Adrenal gland (tissue), 12 donors: ENCODE measurements around the gene ZNF93. TPM values are rescaled to one million over a fixed set of nuclear protein-coding genes. Genes with fewer than 3 reads are reported as not detected.
"Not testable (repeated sequence)": the region's sequence is repeated elsewhere in the genome, so short reads cannot be mapped to it uniquely, and the experiment has no call there.

Experiments
- DNase-seq, 7 donors: peaks; one replicate each; pipeline ENCODE4 v3.0.0-alpha.2; 2019 to 2020
- H3K27ac ChIP-seq, 5 donors: fragments of 200-600 bp; sonication (generic) in 4 of 5; 1 replicate in 3 of 5; 2 replicates in 2 of 5; pipeline versions ENCODE4 v1.5.1 to v1.8.0; 2016 to 2020; ENCODE audit warnings: mild to moderate bottlenecking in 1 of 5
- H3K27me3 ChIP-seq: fragments of 200-600 bp; 2 replicates; pipeline ENCODE4 v1.8.0; 2021
- H3K36me3 ChIP-seq, 2 donors: fragments of 200-600 bp; replicated peaks in 1 of 2; 1 replicate in 1 of 2; 2 replicates in 1 of 2; pipeline versions ENCODE4 v1.5.1 to v1.8.0; 2018 to 2022
- H3K4me1 ChIP-seq, 2 donors: fragments of 200-600 bp; replicated peaks in 1 of 2; 1 replicate in 1 of 2; 2 replicates in 1 of 2; pipeline versions ENCODE4 v1.5.1 to v1.8.0; 2018 to 2021
- H3K4me3 ChIP-seq, 4 donors: fragments of 200-600 bp; sonication (generic) in 3 of 4; one replicate each; pipeline ENCODE4 v1.5.1; 2016 to 2018
- H3K9me3 ChIP-seq, 3 donors: fragments of 200-600 bp; sonication (generic) in 1 of 3; replicated peaks in 1 of 3; 1 replicate in 2 of 3; 2 replicates in 1 of 3; pipeline versions ENCODE4 v1.5.1 to v1.8.0; 2016 to 2021
- POLR2A ChIP-seq, 2 donors: fragments of 450-650 bp; IDR thresholded peaks; one replicate each; pipeline ENCODE4 v1.6.1; 2017; ENCODE audit warnings: antibody characterized with exemption in 2 of 2, mild to moderate bottlenecking in 2 of 2, moderate library complexity in 1 of 2
- WGBS, 4 donors: extraction: QIAGEN DNeasy Blood & Tissue Kit in 2 of 4; methylation state at CpG; one replicate each; pipeline versions ENCODE4 v1.1.5 to v1.1.7; 2013 to 2017; 5-methylcytosine and 5-hydroxymethylcytosine counted together
- intact Hi-C, 2 donors: fragments of 100-400 bp; cut with DNase I; formaldehyde crosslinking; loops; one replicate each; pipeline versions ENCODE4 v1.14.1 to v1.15.0; 2022 to 2023
- polyA plus RNA-seq, 3 donors: library from polyadenylated mRNA; stranded (reverse); fragments of 200-250 nt in 2 of 3; fragments of 350-450 nt in 1 of 3; fragmentation: Illumina TruSeq in 1 of 3; extraction: RNeasy Lipid Tissue Mini Kit (QIAGEN cat#74804) in 1 of 3; gene quantifications; one replicate each; pipeline ENCODE4 v1.2.3, GENCODE V29; 2013 to 2014
- total RNA-seq, 9 donors: library from RNA; depleted of rRNA in 4 of 9; stranded (reverse); fragments of >200 nt in 4 of 9; fragments of 120-200 nt in 1 of 9; fragmentation: NEBNext Ultra II Directional in 1 of 9; extraction: Animal tissue kit (Norgen Biotek cat#: 25700) in 1 of 9; gene quantifications; one replicate each; pipeline versions ENCODE4 v1.1.0 to v1.2.4, GENCODE V29; 2013 to 2023
- TF ChIP-seq, protein P1 (sequence below), 6 experiments: fragments of 450-650 bp in 4 of 6; fragments of 200-600 bp in 2 of 6; sonication (generic) in 1 of 6; IDR thresholded peaks; 1 replicate in 5 of 6; 2 replicates in 1 of 6; pipeline versions ENCODE4 v1.5.1 to v1.8.0; 2016 to 2021; ENCODE audit warnings: antibody characterized with exemption in 6 of 6, mild to moderate bottlenecking in 2 of 6, moderate library complexity in 1 of 6
- donor health status: healthy with polysubstance abuse.
- donor health status: Bipolar disorder and iron deficiency.
- donor health status: DM: yes; HTN: yes; CAD: no.
- donor health status: DM: no; HTN: no; CAD: no.
- donor health status: DM: no; HTN: no; CAD: no.
- donor health status: DM: yes; HTN: yes; CAD: no.

The ZNF93 gene
- total and polyA plus RNA-seq, 12 donors, result 1.4 to 9.0 (median 2.8) TPM

DNA sequence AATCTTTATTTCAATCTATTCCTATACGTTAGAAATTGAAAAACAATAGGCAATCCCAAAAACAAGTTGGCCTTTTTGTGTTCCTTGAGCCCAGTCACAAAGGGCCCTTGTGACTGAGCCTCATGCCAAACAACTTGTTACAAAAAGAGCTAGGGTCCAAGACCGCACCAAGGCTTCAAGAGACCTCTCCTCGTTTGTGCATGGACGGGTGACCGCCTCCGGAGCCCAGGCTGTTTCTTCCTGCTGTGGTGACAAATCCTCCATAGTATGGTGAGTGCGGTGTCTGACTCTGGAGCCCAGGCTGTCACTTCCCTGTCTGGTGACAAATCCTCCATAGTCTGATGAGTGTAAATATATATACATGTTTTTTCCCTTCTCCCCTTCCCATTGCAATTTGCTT is 63.7 kb downstream of the ZNF93 start:
- no peak for TF ChIP-seq POLR2A (IDR thresholded peaks at IDR 0.05)
- TF ChIP-seq, protein P1, sequence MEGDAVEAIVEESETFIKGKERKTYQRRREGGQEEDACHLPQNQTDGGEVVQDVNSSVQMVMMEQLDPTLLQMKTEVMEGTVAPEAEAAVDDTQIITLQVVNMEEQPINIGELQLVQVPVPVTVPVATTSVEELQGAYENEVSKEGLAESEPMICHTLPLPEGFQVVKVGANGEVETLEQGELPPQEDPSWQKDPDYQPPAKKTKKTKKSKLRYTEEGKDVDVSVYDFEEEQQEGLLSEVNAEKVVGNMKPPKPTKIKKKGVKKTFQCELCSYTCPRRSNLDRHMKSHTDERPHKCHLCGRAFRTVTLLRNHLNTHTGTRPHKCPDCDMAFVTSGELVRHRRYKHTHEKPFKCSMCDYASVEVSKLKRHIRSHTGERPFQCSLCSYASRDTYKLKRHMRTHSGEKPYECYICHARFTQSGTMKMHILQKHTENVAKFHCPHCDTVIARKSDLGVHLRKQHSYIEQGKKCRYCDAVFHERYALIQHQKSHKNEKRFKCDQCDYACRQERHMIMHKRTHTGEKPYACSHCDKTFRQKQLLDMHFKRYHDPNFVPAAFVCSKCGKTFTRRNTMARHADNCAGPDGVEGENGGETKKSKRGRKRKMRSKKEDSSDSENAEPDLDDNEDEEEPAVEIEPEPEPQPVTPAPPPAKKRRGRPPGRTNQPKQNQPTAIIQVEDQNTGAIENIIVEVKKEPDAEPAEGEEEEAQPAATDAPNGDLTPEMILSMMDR (IDR thresholded peaks at IDR 0.05), result no peak
- no peaks in the 10 kb centered on the region for H3K27me3 ChIP-seq
- H3K4me3 ChIP-seq, result no peak overlapping the region
- no peaks in the 10 kb centered on the region for H3K36me3 ChIP-seq
- DNase-seq, result no peak
- no peak overlapping the region for H3K27ac ChIP-seq
- peaks cover 0 to 8% (median 0%) of the 10 kb centered on the region in 3 donors for H3K9me3 ChIP-seq
- intact Hi-C loops, result no loop called here
- 72 to 85% (median 79%) methylated on average over 7 of the region's 7 CpGs for WGBS, 4 donors
- H3K4me1 ChIP-seq, result no peaks in the 10 kb centered on the region

- H3K27me3 ChIP-seq, H3K4me3 ChIP-seq, DNase-seq, H3K9me3 ChIP-seq, H3K36me3 ChIP-seq, intact Hi-C loops, H3K4me1 ChIP-seq, H3K27ac ChIP-seq: not testable (repeated sequence)
- 82 to 93% methylated on average over 3 of the region's 3 CpGs; no CpG with 5 or more reads in 2 of the 4 donors for WGBS, 4 donors
These were observed 65.4 kb downstream of the ZNF93 start for GRCh38 chr19:19966126-19966525.

DNA sequence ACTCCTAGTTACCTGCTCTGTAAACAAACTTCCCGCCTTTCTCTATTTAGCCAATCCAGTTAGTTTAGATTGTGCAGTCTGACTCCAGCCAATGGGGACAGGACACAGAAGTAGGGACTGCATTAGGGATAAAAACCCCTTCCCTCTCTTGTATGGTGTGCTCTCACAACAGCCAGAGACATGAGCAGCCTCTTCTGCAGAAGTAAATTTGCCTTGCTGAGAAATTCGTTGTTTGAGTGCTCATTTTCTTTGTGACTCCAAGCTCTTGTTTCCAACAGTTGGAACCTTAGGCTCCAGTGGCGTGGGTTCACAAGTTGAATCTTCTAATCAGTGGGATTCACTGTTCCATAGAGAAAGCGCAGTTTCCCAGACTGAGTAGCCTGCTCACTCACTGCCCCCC is 66.1 kb downstream of the ZNF93 start:
- no peak for DNase-seq
- no peaks in the 10 kb centered on the region for H3K36me3 ChIP-seq
- TF ChIP-seq, protein P1 (IDR thresholded peaks at IDR 0.05), result no peak
- TF ChIP-seq POLR2A (IDR thresholded peaks at IDR 0.05), result no peak
- 74 to 86% (median 80%) methylated on average over 4 of the region's 4 CpGs for WGBS, 4 donors
- H3K27me3 ChIP-seq, result no peaks in the 10 kb centered on the region
- no peak overlapping the region for H3K27ac ChIP-seq
- H3K4me3 ChIP-seq, result no peak overlapping the region
- H3K9me3 ChIP-seq, result peaks cover 0 to 8% (median 0%) of the 10 kb centered on the region in 3 donors
- intact Hi-C loops, result no loop called here
- no peaks in the 10 kb centered on the region for H3K4me1 ChIP-seq

Other genes with a start within 250 kb of the ZNF93 start
- gene ATP13A1, start 237.3 kb upstream of the ZNF93 start, total RNA-seq, result 100 to 1,000 TPM in 4 of 9 donors, 10 to 100 TPM in 5; 21.1 to 195 (median 78.3) TPM
- gene ATP13A1, start 237.3 kb upstream of the ZNF93 start, polyA plus RNA-seq, result 100 to 1,000 TPM in 2 of 3 donors, 10 to 100 TPM in 1; 18.7 to 132 (median 103) TPM
- gene ZNF101, start 232.1 kb upstream of the ZNF93 start, total RNA-seq, result 1 to 10 TPM; 1.3 to 9.8 (median 6.4) TPM
- gene ZNF101, start 232.1 kb upstream of the ZNF93 start, polyA plus RNA-seq, result 10 to 100 TPM in 1 of 3 donors, 1 to 10 TPM in 2; 6.0 to 11.8 (median 6.2) TPM
- gene ZNF14, start 167.8 kb upstream of the ZNF93 start, total RNA-seq, result 1 to 10 TPM; 3.1 to 8.5 (median 4.2) TPM
- 1 to 10 TPM; 2.7 to 5.2 (median 3.9) TPM for gene ZNF14, start 167.8 kb upstream of the ZNF93 start, polyA plus RNA-seq
- 10 to 100 TPM in 8 of 9 donors, 1 to 10 TPM in 1; 9.9 to 38.6 (median 24.0) TPM for gene ZNF506, start 79.2 kb upstream of the ZNF93 start, total RNA-seq
- gene ZNF506, start 79.2 kb upstream of the ZNF93 start, polyA plus RNA-seq, result 10 to 100 TPM in 1 of 3 donors, 1 to 10 TPM in 2; 4.7 to 22.1 (median 7.5) TPM
- 10 to 100 TPM in 7 of 9 donors, 1 to 10 TPM in 2; 8.4 to 19.5 (median 14.5) TPM for gene ZNF253, start 35.1 kb upstream of the ZNF93 start, total RNA-seq
- 10 to 100 TPM in 1 of 3 donors, 1 to 10 TPM in 2; 2.7 to 19.7 (median 4.3) TPM for gene ZNF253, start 35.1 kb upstream of the ZNF93 start, polyA plus RNA-seq
- gene ZNF682, start 138.6 kb downstream of the ZNF93 start, total RNA-seq, result 1 to 10 TPM in 7 of 9 donors, under 1 TPM in 2; 0.14 to 6.9 (median 3.3) TPM
- 10 to 100 TPM in 2 of 3 donors, 1 to 10 TPM in 1; 4.6 to 36.0 (median 11.8) TPM for gene ZNF682, start 138.6 kb downstream of the ZNF93 start, polyA plus RNA-seq
- gene ZNF90, start 177.1 kb downstream of the ZNF93 start, total RNA-seq, result 1 to 10 TPM in 5 of 9 donors, under 1 TPM in 4; 0.26 to 3.8 (median 1.2) TPM
- gene ZNF90, start 177.1 kb downstream of the ZNF93 start, polyA plus RNA-seq, result 1 to 10 TPM in 2 of 3 donors, under 1 TPM in 1; 0.81 to 3.1 (median 1.8) TPM